BLaER1 treated with 17β-estradiol and CSF1 and Interleukin-3, amounts not matched to agents 10 nM and 100 nM (cell line): ENCODE measurements around the gene ELAVL2.

Experiments used
- H3K27ac ChIP-seq, 11 experiments: shearing (Covaris generic); formaldehyde crosslinking; 2 replicates each; pipeline ENCODE4 v1.8.1; 2022
- H3K27me3 ChIP-seq, 11 experiments: shearing (Covaris generic); formaldehyde crosslinking; 2 replicates each; pipeline ENCODE4 v1.8.1; 2022
- H3K36me3 ChIP-seq, 11 experiments: shearing (Covaris generic); formaldehyde crosslinking; 2 replicates each; pipeline ENCODE4 v1.8.1; 2022
- H3K4me1 ChIP-seq, 10 experiments: shearing (Covaris generic); formaldehyde crosslinking; 2 replicates each; pipeline ENCODE4 v1.8.1; 2022
- H3K4me2 ChIP-seq, 11 experiments: shearing (Covaris generic); formaldehyde crosslinking; 2 replicates each; pipeline ENCODE4 v1.8.1; 2022
- H3K4me3 ChIP-seq, 10 experiments: shearing (Covaris generic); formaldehyde crosslinking; 2 replicates each; pipeline ENCODE4 v1.8.1; 2022
- H3K9ac ChIP-seq, 11 experiments: shearing (Covaris generic); formaldehyde crosslinking; 2 replicates each; pipeline ENCODE4 v1.8.1; 2022
- H3K9me3 ChIP-seq, 11 experiments: shearing (Covaris generic); formaldehyde crosslinking; replicated peaks in 1 of 11; 2 replicates each; pipeline ENCODE4 v1.8.1; 2022
- H4K20me1 ChIP-seq, 11 experiments: shearing (Covaris generic); formaldehyde crosslinking; 2 replicates each; pipeline ENCODE4 v1.8.1; 2022
- Cebpa-rat ChIP-seq, 11 experiments: shearing (Covaris generic); IDR thresholded peaks; 2 replicates each; pipeline ENCODE4 v1.8.1; 2022

The ELAVL2 gene

GRCh38 chr9:23775549-23775948 is 50.5 kb downstream of the ELAVL2 start:
- no peak for TF ChIP-seq Cebpa-rat (IDR thresholded peaks at IDR 0.05)
- no peak overlapping the region for H3K4me2 ChIP-seq
- H4K20me1 ChIP-seq: no peaks in the 10 kb centered on the region
- no peak overlapping the region for H3K9ac ChIP-seq
- H3K4me3 ChIP-seq: no peak overlapping the region
- H3K4me1 ChIP-seq: peaks cover 0 to 7% (median 0%) of the 10 kb centered on the region in 10 experiments; a peak in 4 of 20 replicates
- H3K36me3 ChIP-seq: no peaks in the 10 kb centered on the region
- no peaks in the 10 kb centered on the region for H3K9me3 ChIP-seq
- no peak overlapping the region for H3K27ac ChIP-seq
- H3K27me3 ChIP-seq: no peaks in the 10 kb centered on the region

- H3K9me3 ChIP-seq: no peaks in the 10 kb centered on the region
- H3K4me3 ChIP-seq: no peak overlapping the region
Measured at GRCh38 chr9:23774266-23774665, 51.8 kb downstream of the ELAVL2 start.

GRCh38 chr9:23772385-23772783 is 53.7 kb downstream of the ELAVL2 start:
- H3K36me3 ChIP-seq: no peaks in the 10 kb centered on the region
- no peak for TF ChIP-seq Cebpa-rat (IDR thresholded peaks at IDR 0.05)
- H4K20me1 ChIP-seq: no peaks in the 10 kb centered on the region
- H3K9me3 ChIP-seq: no peaks in the 10 kb centered on the region
- no peak overlapping the region for H3K4me2 ChIP-seq
- no peak overlapping the region for H3K4me3 ChIP-seq
- no peaks in the 10 kb centered on the region for H3K4me1 ChIP-seq
- H3K27ac ChIP-seq: no peak overlapping the region
- no peaks in the 10 kb centered on the region for H3K27me3 ChIP-seq
- H3K9ac ChIP-seq: no peak overlapping the region

More at GRCh38 chr9:23774266-23774665, 51.8 kb downstream of the ELAVL2 start:
- no peak overlapping the region for H3K27ac ChIP-seq
- H3K4me2 ChIP-seq: no peak overlapping the region
- H3K36me3 ChIP-seq: no peaks in the 10 kb centered on the region
- H3K9ac ChIP-seq: no peak overlapping the region
- H3K4me1 ChIP-seq: peaks cover 0 to 4% (median 0%) of the 10 kb centered on the region in 10 experiments; a peak in 4 of 20 replicates
- H3K27me3 ChIP-seq: no peaks in the 10 kb centered on the region
- H4K20me1 ChIP-seq: no peaks in the 10 kb centered on the region
- TF ChIP-seq Cebpa-rat (IDR thresholded peaks at IDR 0.05): no peak

GRCh38 chr9:23771746-23772384 is 54.2 kb downstream of the ELAVL2 start:
- Histone ChIP-seq H3K9me3 (no peaks in the 10 kb centered on the region), H3K36me3 (no peaks in the 10 kb centered on the region), H3K27ac (no peak overlapping the region), H3K4me2 (no peak overlapping the region), H3K9ac (no peak overlapping the region), H3K4me1 (no peaks in the 10 kb centered on the region), H3K27me3 (no peaks in the 10 kb centered on the region), H4K20me1 (no peaks in the 10 kb centered on the region), H3K4me3 (no peak overlapping the region)
- no peak for TF ChIP-seq Cebpa-rat (IDR thresholded peaks at IDR 0.05)

GRCh38 chr9:23769307-23769935 is 56.6 kb downstream of the ELAVL2 start:
- Histone ChIP-seq H3K4me1 (no peaks in the 10 kb centered on the region), H3K27me3 (no peaks in the 10 kb centered on the region), H3K9me3 (no peaks in the 10 kb centered on the region), H3K36me3 (no peaks in the 10 kb centered on the region), H3K4me3 (no peak overlapping the region), H3K4me2 (no peak overlapping the region), H3K9ac (no peak overlapping the region), H3K27ac (no peak overlapping the region), H4K20me1 (no peaks in the 10 kb centered on the region)
- TF ChIP-seq Cebpa-rat (IDR thresholded peaks at IDR 0.05): no peak

GRCh38 chr9:23768861-23769260 is 57.2 kb downstream of the ELAVL2 start:
- Histone ChIP-seq H3K27ac (no peak overlapping the region), H3K27me3 (no peaks in the 10 kb centered on the region)

GRCh38 chr9:23766613-23767012 is 59.4 kb downstream of the ELAVL2 start:
- Histone ChIP-seq H3K27me3 (no peaks in the 10 kb centered on the region), H3K9ac (no peak overlapping the region), H3K4me2 (no peak overlapping the region), H3K36me3 (no peaks in the 10 kb centered on the region), H4K20me1 (no peaks in the 10 kb centered on the region), H3K4me3 (no peak overlapping the region), H3K4me1 (no peaks in the 10 kb centered on the region), H3K9me3 (no peaks in the 10 kb centered on the region), H3K27ac (no peak overlapping the region)
- no peak for TF ChIP-seq Cebpa-rat (IDR thresholded peaks at IDR 0.05)

More at GRCh38 chr9:23768861-23769260, 57.2 kb downstream of the ELAVL2 start:
- no peaks in the 10 kb centered on the region for H3K36me3 ChIP-seq
- no peaks in the 10 kb centered on the region for H3K9me3 ChIP-seq
- H3K4me3 ChIP-seq: no peak overlapping the region
- H3K4me1 ChIP-seq: no peaks in the 10 kb centered on the region
- TF ChIP-seq Cebpa-rat (IDR thresholded peaks at IDR 0.05): no peak
- no peaks in the 10 kb centered on the region for H4K20me1 ChIP-seq
- no peak overlapping the region for H3K4me2 ChIP-seq
- no peak overlapping the region for H3K9ac ChIP-seq

- H3K27ac ChIP-seq: no peak overlapping the region
- no peak for TF ChIP-seq Cebpa-rat (IDR thresholded peaks at IDR 0.05)
- no peak overlapping the region for H3K4me3 ChIP-seq
- H4K20me1 ChIP-seq: no peaks in the 10 kb centered on the region
- H3K27me3 ChIP-seq: no peaks in the 10 kb centered on the region
- no peak overlapping the region for H3K9ac ChIP-seq
- H3K9me3 ChIP-seq: no peaks in the 10 kb centered on the region
- H3K4me1 ChIP-seq: no peaks in the 10 kb centered on the region
- H3K4me2 ChIP-seq: no peak overlapping the region
- H3K36me3 ChIP-seq: no peaks in the 10 kb centered on the region
Measured at GRCh38 chr9:23765561-23765960, 60.5 kb downstream of the ELAVL2 start.

- Histone ChIP-seq H3K9me3 (no peaks in the 10 kb centered on the region), H3K9ac (no peak overlapping the region), H3K36me3 (no peaks in the 10 kb centered on the region), H3K4me1 (no peaks in the 10 kb centered on the region), H4K20me1 (no peaks in the 10 kb centered on the region), H3K4me2 (no peak overlapping the region), H3K27me3 (no peaks in the 10 kb centered on the region), H3K4me3 (no peak overlapping the region), H3K27ac (no peak overlapping the region)
- no peak for TF ChIP-seq Cebpa-rat (IDR thresholded peaks at IDR 0.05)
Measured at GRCh38 chr9:23764219-23764618, 61.8 kb downstream of the ELAVL2 start.

- no peaks in the 10 kb centered on the region for H4K20me1 ChIP-seq
- no peaks in the 10 kb centered on the region for H3K9me3 ChIP-seq
- TF ChIP-seq Cebpa-rat (IDR thresholded peaks at IDR 0.05): no peak
- H3K27me3 ChIP-seq: no peaks in the 10 kb centered on the region
- no peak overlapping the region for H3K4me3 ChIP-seq
- no peak overlapping the region for H3K27ac ChIP-seq
- H3K4me2 ChIP-seq: no peak overlapping the region
- no peak overlapping the region for H3K9ac ChIP-seq
- H3K36me3 ChIP-seq: no peaks in the 10 kb centered on the region
- no peaks in the 10 kb centered on the region for H3K4me1 ChIP-seq
Measured at GRCh38 chr9:23754551-23754950, 71.5 kb downstream of the ELAVL2 start.
